ENCODE measurements around the gene RNF138. TPM values are rescaled to one million over a fixed set of nuclear protein-coding genes. Genes with fewer than 3 reads are reported as not detected.
"Not testable (repeated sequence)": the region's sequence is repeated elsewhere in the genome, so short reads cannot be mapped to it uniquely, and the experiment has no call there.

The RNF138 gene
- total and polyA plus RNA-seq, 2 donors (not counting 1 experiment from before 2014, with no cell fraction given), result 15.8 to 24.6 TPM

GRCh38 chr18:32158108-32158624 lies 66.5 kb downstream of the RNF138 start:
- TF ChIP-seq CTCF (conservative IDR thresholded peaks at IDR 0.05 in 1 of 2, IDR thresholded peaks at IDR 0.05 in 1 of 2; ENCODE audit: low read depth in 1 of 2, low read length in 2 of 2) (peak; percentile 86 to 87), EZH2 (IDR thresholded peaks at IDR 0.05; ENCODE audit: low read length, missing control alignments) (no peak)
- Histone ChIP-seq H3K4me2 (ENCODE audit: extremely low read depth, insufficient read depth, low read length) (peak overlapping the region; percentile 66), H3K4me3 (replicated peaks in 1 of 4; ENCODE audit: control extremely low read depth in 1 of 4, insufficient read depth in 1 of 4, low read depth in 3 of 4, low read length in 4 of 4) (peak overlapping the region in 1 of 4 experiments; percentile 18), H3K27ac (ENCODE audit: insufficient read depth, low read length) (no peak overlapping the region), H2AFZ (ENCODE audit: low read length) (peak overlapping the region; percentile 38), H3K27me3 (ENCODE audit: control insufficient read depth, insufficient read depth, low read length) (no peaks in the 10 kb centered on the region), H3K4me1 (ENCODE audit: control insufficient read depth, extremely low read depth, insufficient read depth, low read length) (no peaks in the 10 kb centered on the region), H3K9ac (ENCODE audit: insufficient read depth, low read length) (no peak overlapping the region), H3K79me2 (ENCODE audit: control insufficient read depth, insufficient read depth, low read length) (no peaks in the 10 kb centered on the region), H3K36me3 (ENCODE audit: control insufficient read depth, insufficient read depth, low read length) (no peaks in the 10 kb centered on the region), H3K9me3 (ENCODE audit: control insufficient read depth, insufficient read depth, low read depth, low read length) (no peaks in the 10 kb centered on the region), H4K20me1 (ENCODE audit: control insufficient read depth, extremely low read depth, insufficient read depth, low read length) (no peaks in the 10 kb centered on the region)
- DNase-seq (ENCODE audit: low read depth in 2 of 2), result peak; percentile 81 to 92

- H3K4me3 ChIP-seq (replicated peaks in 1 of 4; ENCODE audit: control extremely low read depth in 1 of 4, insufficient read depth in 1 of 4, low read depth in 3 of 4, low read length in 4 of 4); H3K4me2 ChIP-seq (ENCODE audit: extremely low read depth, insufficient read depth, low read length): not testable (repeated sequence)
Observed at GRCh38 chr18:32158631-32159030, 67.0 kb downstream of the RNF138 start.

GRCh38 chr18:32160547-32160946 lies 68.9 kb downstream of the RNF138 start:
- Histone ChIP-seq H3K36me3 (ENCODE audit: control insufficient read depth, insufficient read depth, low read length) (no peaks in the 10 kb centered on the region), H3K79me2 (ENCODE audit: control insufficient read depth, insufficient read depth, low read length) (no peaks in the 10 kb centered on the region), H3K27me3 (ENCODE audit: control insufficient read depth, insufficient read depth, low read length) (no peaks in the 10 kb centered on the region), H3K4me3 (replicated peaks in 1 of 4; ENCODE audit: control extremely low read depth in 1 of 4, insufficient read depth in 1 of 4, low read depth in 3 of 4, low read length in 4 of 4) (no peak overlapping the region), H4K20me1 (ENCODE audit: control insufficient read depth, extremely low read depth, insufficient read depth, low read length) (no peaks in the 10 kb centered on the region), H3K9me3 (ENCODE audit: control insufficient read depth, insufficient read depth, low read depth, low read length) (no peaks in the 10 kb centered on the region), H3K4me1 (ENCODE audit: control insufficient read depth, extremely low read depth, insufficient read depth, low read length) (no peaks in the 10 kb centered on the region), H3K4me2 (ENCODE audit: extremely low read depth, insufficient read depth, low read length) (no peak overlapping the region), H3K27ac (ENCODE audit: insufficient read depth, low read length) (no peak overlapping the region), H2AFZ (ENCODE audit: low read length) (no peak overlapping the region), H3K9ac (ENCODE audit: insufficient read depth, low read length) (no peak overlapping the region)
- no peak for TF ChIP-seq EZH2 (IDR thresholded peaks at IDR 0.05; ENCODE audit: low read length, missing control alignments)
- TF ChIP-seq CTCF (conservative IDR thresholded peaks at IDR 0.05 in 1 of 2, IDR thresholded peaks at IDR 0.05 in 1 of 2; ENCODE audit: low read depth in 1 of 2, low read length in 2 of 2), result no peak
- DNase-seq (ENCODE audit: low read depth in 2 of 2), result no peak

More at GRCh38 chr18:32158631-32159030, 67.0 kb downstream of the RNF138 start:
- not testable (repeated sequence) for H3K9ac ChIP-seq (ENCODE audit: insufficient read depth, low read length); H3K27me3 ChIP-seq (ENCODE audit: control insufficient read depth, insufficient read depth, low read length); H3K27ac ChIP-seq (ENCODE audit: insufficient read depth, low read length); H3K4me1 ChIP-seq (ENCODE audit: control insufficient read depth, extremely low read depth, insufficient read depth, low read length); H3K36me3 ChIP-seq (ENCODE audit: control insufficient read depth, insufficient read depth, low read length); H3K9me3 ChIP-seq (ENCODE audit: control insufficient read depth, insufficient read depth, low read depth, low read length); DNase-seq (ENCODE audit: low read depth in 2 of 2); H3K79me2 ChIP-seq (ENCODE audit: control insufficient read depth, insufficient read depth, low read length); H2AFZ ChIP-seq (ENCODE audit: low read length); H4K20me1 ChIP-seq (ENCODE audit: control insufficient read depth, extremely low read depth, insufficient read depth, low read length)

Measured in fibroblast of lung (primary cell).